Dermis blood vessel endothelial cell (primary cell): ENCODE data around the gene PTPRN2. TPM values are rescaled to one million over a fixed set of nuclear protein-coding genes. Genes with fewer than 3 reads are reported as not detected.
"Not testable (repeated sequence)": the region's sequence is repeated elsewhere in the genome, so short reads cannot be mapped to it uniquely, and the experiment has no call there.

Experiments
- DNase-seq: peaks from one replicate; pipeline ENCODE4 v3.0.0; 2010
- total RNA-seq: library from RNA; depleted of rRNA; stranded (reverse); fragments of >200 nt; gene quantifications from 2 replicates; pipeline ENCODE4 v1.2.3, GENCODE V29; 2014

Gene PTPRN2
- total RNA-seq, 1 donor from 2014 or later: 2.2 TPM

GRCh38 chr7:158381956-158382355 lies 205.7 kb downstream of the PTPRN2 start:
- no peak for DNase-seq

GRCh38 chr7:158378978-158379377 lies 208.6 kb downstream of the PTPRN2 start:
- DNase-seq: no peak

- no peak for DNase-seq
Observed at GRCh38 chr7:158377800-158378623, 209.6 kb downstream of the PTPRN2 start.

GRCh38 chr7:158376839-158377186 lies 210.8 kb downstream of the PTPRN2 start:
- not testable (repeated sequence) for DNase-seq

GRCh38 chr7:158376146-158376838 lies 211.3 kb downstream of the PTPRN2 start:
- DNase-seq: not testable (repeated sequence)

GRCh38 chr7:158375034-158375433 lies 212.6 kb downstream of the PTPRN2 start:
- no peak for DNase-seq

- DNase-seq: no peak
Observed at GRCh38 chr7:158374586-158374985, 213.0 kb downstream of the PTPRN2 start.

GRCh38 chr7:158374146-158374545 lies 213.5 kb downstream of the PTPRN2 start:
- no peak for DNase-seq

- DNase-seq: no peak
Observed at GRCh38 chr7:158373476-158374133, 214.0 kb downstream of the PTPRN2 start.

- DNase-seq: no peak
Observed at GRCh38 chr7:158372400-158373342, 215.0 kb downstream of the PTPRN2 start.

- DNase-seq: no peak
Observed at GRCh38 chr7:158371856-158372255, 215.8 kb downstream of the PTPRN2 start.

- DNase-seq: no peak
Observed at GRCh38 chr7:158369866-158370265, 217.8 kb downstream of the PTPRN2 start.

- DNase-seq: no peak
Observed at GRCh38 chr7:158369290-158369689, 218.3 kb downstream of the PTPRN2 start.

GRCh38 chr7:158368449-158368848 lies 219.2 kb downstream of the PTPRN2 start:
- DNase-seq: no peak

- DNase-seq: no peak
Observed at GRCh38 chr7:158367634-158367982, 220.0 kb downstream of the PTPRN2 start.

GRCh38 chr7:158366916-158367633 lies 220.5 kb downstream of the PTPRN2 start:
- no peak for DNase-seq

GRCh38 chr7:158366346-158366745 lies 221.3 kb downstream of the PTPRN2 start:
- no peak for DNase-seq

- no peak for DNase-seq
Observed at GRCh38 chr7:158365267-158365666, 222.4 kb downstream of the PTPRN2 start.

GRCh38 chr7:158364451-158364850 lies 223.2 kb downstream of the PTPRN2 start:
- no peak for DNase-seq

- DNase-seq: no peak
Observed at GRCh38 chr7:158362912-158363905, 224.4 kb downstream of the PTPRN2 start.

- DNase-seq: no peak
Observed at GRCh38 chr7:158362001-158362400, 225.6 kb downstream of the PTPRN2 start.
